ENCODE data around the gene ROCK2.

Gene ROCK2

GRCh38 chr2:11366326-11366741 lies 21.9 kb upstream of the ROCK2 start:
- DNase-seq, result no peak

- DNase-seq, result no peak
Observed at GRCh38 chr2:11365096-11365879, 20.9 kb upstream of the ROCK2 start.

- DNase-seq, result no peak
Observed at GRCh38 chr2:11364565-11364887, 20.1 kb upstream of the ROCK2 start.

GRCh38 chr2:11363868-11364564 lies 19.6 kb upstream of the ROCK2 start:
- DNase-seq, result no peak

GRCh38 chr2:11359865-11360264 lies 15.4 kb upstream of the ROCK2 start:
- no peak for DNase-seq

- DNase-seq, result no peak
Observed at GRCh38 chr2:11357428-11357972, 13.1 kb upstream of the ROCK2 start.

- DNase-seq, result no peak
Observed at GRCh38 chr2:11356764-11357163, 12.3 kb upstream of the ROCK2 start.

GRCh38 chr2:11355194-11356053 lies 11.0 kb upstream of the ROCK2 start:
- DNase-seq, result no peak

- DNase-seq, result no peak
Observed at GRCh38 chr2:11354363-11355154, 10.1 kb upstream of the ROCK2 start.

- no peak for DNase-seq
Observed at GRCh38 chr2:11352781-11353537, 8.5 kb upstream of the ROCK2 start.

- DNase-seq, result no peak
Observed at GRCh38 chr2:11348209-11348749, 3.8 kb upstream of the ROCK2 start.

GRCh38 chr2:11347403-11347959 lies 3.0 kb upstream of the ROCK2 start:
- no peak for DNase-seq

- DNase-seq, result no peak
Observed at GRCh38 chr2:11346023-11346482, 1.6 kb upstream of the ROCK2 start.

GRCh38 chr2:11344956-11345677 lies 681 bp upstream of the ROCK2 start:
- DNase-seq, result no peak

- DNase-seq, result no peak
Observed at GRCh38 chr2:11343650-11344341, 640 bp downstream of the ROCK2 start.

GRCh38 chr2:11343368-11343649 lies 1.1 kb downstream of the ROCK2 start:
- DNase-seq, result no peak

- no peak for DNase-seq
Observed at GRCh38 chr2:11342551-11343367, 1.7 kb downstream of the ROCK2 start.

- DNase-seq, result no peak
Observed at GRCh38 chr2:11340717-11341116, 3.7 kb downstream of the ROCK2 start.

GRCh38 chr2:11339508-11340083 lies 4.8 kb downstream of the ROCK2 start:
- no peak for DNase-seq

Data from NCI-H1436 treated with DMSO at 0.1 percent for 48 hours (cell line).